Fibroblast of lung (primary cell): ENCODE results near the gene AP3S2. TPM values are rescaled to one million over a fixed set of nuclear protein-coding genes. Genes with fewer than 3 reads are reported as not detected.
"Not testable (repeated sequence)": the region's sequence is repeated elsewhere in the genome, so short reads cannot be mapped to it uniquely, and the experiment has no call there.

Experiments
- DNase-seq, 2 donors: peaks; one replicate each; pipeline versions ENCODE4 v3.0.0 to v3.0.0-alpha.2; 2010; ENCODE audit warnings: low read depth in 2 of 2
- H2AFZ ChIP-seq: 2 replicates; pipeline ENCODE4 v1.5.1; 2012; ENCODE audit warnings: low read length, control low read depth, inconsistent platforms
- H3K27ac ChIP-seq: 2 replicates; pipeline ENCODE4 v1.5.1; 2011; ENCODE audit warnings: low read length, control low read depth; ENCODE audit not compliant: insufficient read depth
- H3K27me3 ChIP-seq: 2 replicates; pipeline ENCODE4 v1.5.1; 2011; ENCODE audit warnings: mild to moderate bottlenecking, low read length; ENCODE audit not compliant: control insufficient read depth, insufficient read depth
- H3K36me3 ChIP-seq: 2 replicates; pipeline ENCODE4 v1.5.1; 2011; ENCODE audit warnings: low read length; ENCODE audit not compliant: control insufficient read depth, insufficient read depth
- H3K4me1 ChIP-seq: 2 replicates; pipeline ENCODE4 v1.5.1; 2011; ENCODE audit warnings: low read length; ENCODE audit not compliant: control insufficient read depth, insufficient read depth; ENCODE audit errors: extremely low read depth
- H3K4me2 ChIP-seq: 2 replicates; pipeline ENCODE4 v1.5.1; 2011; ENCODE audit warnings: low read length, control low read depth; ENCODE audit not compliant: insufficient read depth; ENCODE audit errors: extremely low read depth
- H3K4me3 ChIP-seq, 4 experiments: fragments of 200-600 bp in 1 of 4; sonication (generic) in 1 of 4; replicated peaks in 1 of 4; 2 replicates each; pipeline ENCODE4 v1.5.1; 2011 to 2016; ENCODE audit warnings: low read length in 4 of 4, low read depth in 3 of 4, mild to moderate bottlenecking in 3 of 4, control low read depth in 2 of 4, inconsistent platforms in 1 of 4, mixed read lengths in 1 of 4; ENCODE audit not compliant: insufficient read depth in 1 of 4; ENCODE audit errors: control extremely low read depth in 1 of 4
- H3K79me2 ChIP-seq: 2 replicates; pipeline ENCODE4 v1.5.1; 2012; ENCODE audit warnings: mild to moderate bottlenecking, low read length, inconsistent platforms; ENCODE audit not compliant: control insufficient read depth, insufficient read depth
- H3K9ac ChIP-seq: 2 replicates; pipeline ENCODE4 v1.5.1; 2011; ENCODE audit warnings: mild to moderate bottlenecking, low read length, control low read depth; ENCODE audit not compliant: insufficient read depth
- H3K9me3 ChIP-seq: 2 replicates; pipeline ENCODE4 v1.5.1; 2012; ENCODE audit warnings: low read depth, low read length; ENCODE audit not compliant: control insufficient read depth, insufficient read depth
- H4K20me1 ChIP-seq: 2 replicates; pipeline ENCODE4 v1.5.1; 2011; ENCODE audit warnings: low read length; ENCODE audit not compliant: control insufficient read depth, insufficient read depth; ENCODE audit errors: extremely low read depth
- CTCF ChIP-seq, 2 donors: IDR thresholded peaks in 1 of 2; conservative IDR thresholded peaks in 1 of 2; 1 replicate in 1 of 2; 2 replicates in 1 of 2; pipeline ENCODE4 v1.5.1; 2011 to 2012; ENCODE audit warnings: low read length in 2 of 2, control low read depth in 1 of 2, inconsistent platforms in 1 of 2, low read depth in 1 of 2, mild to moderate bottlenecking in 1 of 2
- EZH2 ChIP-seq: IDR thresholded peaks from 2 replicates; pipeline ENCODE4 v1.5.1; 2012; ENCODE audit warnings: low read length, control low read depth, mild to moderate bottlenecking; ENCODE audit errors: missing control alignments
- polyA plus RNA-seq, 2 donors: library from polyadenylated mRNA; depleted of rRNA in 1 of 2; stranded (reverse) in 1 of 2; unstranded in 1 of 2; fragments of >200 nt; gene quantifications; 2 replicates each; pipeline ENCODE4 v1.2.1, GENCODE V29; 2011 to 2012; ENCODE audit warnings: missing spikeins in 1 of 2
- total RNA-seq: library from RNA; depleted of rRNA; stranded (reverse); fragments of >200 nt; gene quantifications from 2 replicates; pipeline ENCODE4 v1.2.1, GENCODE V29; 2014

The AP3S2 gene
- total and polyA plus RNA-seq, 2 donors (not counting 1 experiment from before 2014, with no cell fraction given), result 54.4 to 69.5 TPM

DNA sequence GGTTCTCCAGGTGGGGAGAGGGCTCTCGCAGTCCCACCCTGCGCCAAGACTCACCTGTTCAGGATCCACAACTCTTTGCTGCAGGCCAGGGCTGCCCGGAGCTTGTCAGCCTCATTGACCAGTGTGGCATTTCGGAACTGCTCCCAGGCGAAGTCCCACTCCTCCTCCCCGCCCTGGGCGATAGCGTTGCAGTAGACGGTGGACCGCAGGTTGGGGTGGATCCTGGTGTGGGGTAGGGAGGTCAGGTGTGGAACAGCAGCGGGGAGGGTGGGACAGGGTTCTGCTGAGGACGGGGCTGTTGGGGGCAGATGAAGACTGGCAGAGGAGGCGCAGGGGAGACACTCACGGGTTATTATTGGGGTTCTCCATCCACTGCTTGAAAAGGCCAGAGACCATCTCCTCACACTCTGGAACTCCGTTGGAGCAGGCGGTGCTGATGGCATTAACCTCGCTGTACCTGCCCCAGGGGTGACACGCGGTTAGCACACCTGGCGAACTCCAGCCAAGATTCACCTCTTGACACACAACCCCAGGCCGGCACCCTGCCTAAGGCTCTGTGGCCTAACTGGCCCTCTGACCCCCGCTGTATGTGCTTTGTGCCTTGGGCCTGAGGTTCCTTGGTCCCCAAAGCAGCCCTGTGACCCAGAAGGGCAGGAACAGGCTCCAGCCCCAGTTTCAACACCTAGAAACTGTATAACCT, 101.5 kb downstream of the AP3S2 start:
- Histone ChIP-seq H3K4me1 (no peaks in the 10 kb centered on the region), H3K9me3 (no peaks in the 10 kb centered on the region), H2AFZ (no peak overlapping the region), H4K20me1 (no peaks in the 10 kb centered on the region), H3K27ac (no peak overlapping the region), H3K4me2 (no peak overlapping the region), H3K4me3 (no peak overlapping the region), H3K79me2 (no peaks in the 10 kb centered on the region), H3K36me3 (peaks cover 31% of the 10 kb centered on the region), H3K9ac (no peak overlapping the region), H3K27me3 (no peaks in the 10 kb centered on the region)
- TF ChIP-seq CTCF (conservative IDR thresholded peaks at IDR 0.05 in 1 of 2, IDR thresholded peaks at IDR 0.05 in 1 of 2; ENCODE audit: low read depth in 1 of 2, low read length in 2 of 2) (no peak), EZH2 (no peak)
- no peak for DNase-seq

DNA sequence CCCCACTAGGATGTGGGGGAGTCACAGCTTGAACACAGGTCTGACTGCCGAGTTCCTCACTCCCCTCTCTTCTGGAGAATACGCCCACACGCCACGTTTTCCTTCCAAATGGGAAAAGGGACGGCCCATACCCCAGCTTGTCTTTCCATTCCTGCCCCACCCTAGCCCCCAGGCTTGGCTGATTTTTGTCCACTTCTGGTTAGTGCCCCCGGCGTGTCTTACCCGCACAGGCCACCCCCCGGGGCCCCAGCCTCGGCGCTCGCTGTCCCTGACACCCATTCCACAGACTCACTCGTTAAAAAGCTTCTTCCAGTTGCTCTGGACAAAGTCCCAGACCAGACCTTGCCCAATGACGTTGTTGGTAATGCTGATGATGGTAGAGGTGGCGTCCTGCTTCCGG, 103.1 kb downstream of the AP3S2 start:
- TF ChIP-seq CTCF (conservative IDR thresholded peaks at IDR 0.05 in 1 of 2, IDR thresholded peaks at IDR 0.05 in 1 of 2; ENCODE audit: low read depth in 1 of 2, low read length in 2 of 2), result no peak
- TF ChIP-seq EZH2, result no peak
- Histone ChIP-seq H3K4me1 (no peaks in the 10 kb centered on the region), H3K4me3 (no peak overlapping the region), H3K4me2 (no peak overlapping the region), H3K9ac (no peak overlapping the region), H3K79me2 (no peaks in the 10 kb centered on the region), H2AFZ (no peak overlapping the region), H3K36me3 (peaks cover 26% of the 10 kb centered on the region), H4K20me1 (no peaks in the 10 kb centered on the region), H3K9me3 (no peaks in the 10 kb centered on the region), H3K27me3 (no peaks in the 10 kb centered on the region), H3K27ac (no peak overlapping the region)
- DNase-seq, result no peak

DNA sequence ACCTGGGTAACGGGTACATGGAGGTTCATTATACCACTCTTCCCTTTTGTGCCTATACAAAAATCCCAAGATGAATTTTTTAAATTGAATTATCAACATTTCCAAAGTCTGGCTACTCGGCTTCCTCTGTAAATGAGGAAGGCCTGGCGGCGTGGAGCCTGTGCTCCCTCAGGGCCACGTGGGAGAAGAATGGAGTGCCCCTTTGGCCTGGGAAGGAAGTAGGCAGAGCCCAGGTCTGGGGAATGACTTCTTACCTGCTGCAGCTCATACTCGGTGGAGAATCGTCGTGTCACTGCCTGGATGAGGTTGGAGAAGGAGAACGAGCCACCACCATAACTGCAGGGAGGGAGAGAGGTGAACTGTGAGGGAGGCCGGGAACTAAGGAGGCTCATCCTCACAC, 103.6 kb downstream of the AP3S2 start:
- Histone ChIP-seq H3K9ac (no peak overlapping the region), H3K4me1 (no peaks in the 10 kb centered on the region), H3K79me2 (no peaks in the 10 kb centered on the region), H3K9me3 (no peaks in the 10 kb centered on the region), H3K4me2 (no peak overlapping the region), H3K27me3 (no peaks in the 10 kb centered on the region), H4K20me1 (no peaks in the 10 kb centered on the region), H3K36me3 (peaks cover 27% of the 10 kb centered on the region), H2AFZ (no peak overlapping the region), H3K27ac (no peak overlapping the region), H3K4me3 (no peak overlapping the region)
- no peak for TF ChIP-seq EZH2
- DNase-seq, result no peak

DNA sequence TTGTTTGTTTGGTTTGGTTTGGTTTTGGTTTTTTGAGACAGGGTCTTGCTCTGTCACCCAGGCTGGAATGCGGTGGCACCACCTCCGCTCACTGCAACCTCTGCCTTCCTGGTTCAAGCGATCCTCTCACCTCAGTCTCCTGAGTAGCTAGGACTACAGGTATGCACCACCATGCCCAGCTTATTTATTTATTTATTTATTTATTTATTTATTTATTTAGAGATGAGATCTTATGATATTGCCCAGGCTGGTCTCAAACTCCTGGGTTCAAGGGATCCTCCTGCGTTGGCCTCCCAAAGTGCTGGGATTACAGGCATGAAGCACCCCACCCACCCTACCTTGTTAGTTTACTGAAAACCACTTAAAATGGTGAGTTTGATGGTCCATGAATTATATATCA, 105.2 kb downstream of the AP3S2 start:
- H3K36me3 ChIP-seq, result peaks cover 25% of the 10 kb centered on the region
- H2AFZ ChIP-seq, H3K79me2 ChIP-seq, H3K27me3 ChIP-seq, H3K9ac ChIP-seq, H3K9me3 ChIP-seq, H4K20me1 ChIP-seq, DNase-seq, H3K4me2 ChIP-seq, H3K27ac ChIP-seq, H3K4me1 ChIP-seq, H3K4me3 ChIP-seq: not testable (repeated sequence)
